ENCODE measurements around the gene LIMS2.

DNA sequence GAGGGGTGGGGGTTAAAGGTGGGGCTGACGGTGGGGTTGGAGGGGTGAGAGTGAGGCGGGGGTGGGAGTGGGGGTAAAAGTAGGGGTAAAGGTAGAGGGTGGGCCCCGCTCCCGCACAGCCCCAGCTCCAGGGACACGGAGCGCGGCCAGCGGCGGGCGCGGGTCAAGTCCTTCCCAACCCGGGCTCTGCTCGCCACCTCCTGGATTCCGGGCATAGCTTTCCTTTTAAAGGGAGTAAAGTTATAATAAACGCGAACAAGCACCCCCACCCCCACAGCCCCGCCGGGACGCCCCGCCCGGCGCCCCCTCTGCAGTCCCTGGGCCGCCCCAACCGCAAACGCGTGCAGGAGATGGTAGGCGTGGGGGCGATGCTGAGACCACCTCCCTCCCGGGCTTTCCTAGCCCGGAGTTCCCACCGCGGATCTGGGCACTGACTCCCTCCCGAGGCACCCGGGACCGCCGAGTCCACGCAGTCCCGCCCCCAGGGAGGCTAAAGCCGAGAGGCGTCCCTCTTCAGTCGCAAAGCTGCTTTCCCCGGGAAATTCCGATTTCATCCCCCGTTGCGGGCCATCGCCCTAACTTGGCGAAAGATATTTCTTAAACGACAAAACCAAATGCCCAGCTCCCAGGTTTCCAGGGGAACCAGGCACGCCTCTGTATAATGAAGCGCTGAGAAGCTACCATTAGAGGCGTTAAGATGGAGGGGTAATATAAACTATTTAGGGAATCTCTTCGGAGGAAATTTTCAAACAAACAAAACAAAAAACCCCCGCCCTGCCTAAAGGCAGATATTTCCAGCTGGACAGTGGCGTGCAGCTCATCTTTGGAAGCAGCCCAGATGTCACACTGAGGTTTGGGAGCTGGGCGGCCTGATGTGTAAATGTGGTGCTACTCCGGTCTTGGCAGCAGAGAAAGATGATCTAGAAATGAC, at the start of gene LIMS2:
- TF ChIP-seq, protein P1, sequence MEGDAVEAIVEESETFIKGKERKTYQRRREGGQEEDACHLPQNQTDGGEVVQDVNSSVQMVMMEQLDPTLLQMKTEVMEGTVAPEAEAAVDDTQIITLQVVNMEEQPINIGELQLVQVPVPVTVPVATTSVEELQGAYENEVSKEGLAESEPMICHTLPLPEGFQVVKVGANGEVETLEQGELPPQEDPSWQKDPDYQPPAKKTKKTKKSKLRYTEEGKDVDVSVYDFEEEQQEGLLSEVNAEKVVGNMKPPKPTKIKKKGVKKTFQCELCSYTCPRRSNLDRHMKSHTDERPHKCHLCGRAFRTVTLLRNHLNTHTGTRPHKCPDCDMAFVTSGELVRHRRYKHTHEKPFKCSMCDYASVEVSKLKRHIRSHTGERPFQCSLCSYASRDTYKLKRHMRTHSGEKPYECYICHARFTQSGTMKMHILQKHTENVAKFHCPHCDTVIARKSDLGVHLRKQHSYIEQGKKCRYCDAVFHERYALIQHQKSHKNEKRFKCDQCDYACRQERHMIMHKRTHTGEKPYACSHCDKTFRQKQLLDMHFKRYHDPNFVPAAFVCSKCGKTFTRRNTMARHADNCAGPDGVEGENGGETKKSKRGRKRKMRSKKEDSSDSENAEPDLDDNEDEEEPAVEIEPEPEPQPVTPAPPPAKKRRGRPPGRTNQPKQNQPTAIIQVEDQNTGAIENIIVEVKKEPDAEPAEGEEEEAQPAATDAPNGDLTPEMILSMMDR (IDR thresholded peaks at IDR 0.05; ENCODE audit: control extremely low read depth in 1 of 3, insufficient read depth in 1 of 3, low read depth in 1 of 3, low read length in 3 of 3) = no peak
- no peak for TF ChIP-seq POLR2A (IDR thresholded peaks at IDR 0.05; ENCODE audit: control extremely low read depth in 1 of 2, low read depth in 2 of 2, low read length in 2 of 2)
- TF ChIP-seq, protein P2, sequence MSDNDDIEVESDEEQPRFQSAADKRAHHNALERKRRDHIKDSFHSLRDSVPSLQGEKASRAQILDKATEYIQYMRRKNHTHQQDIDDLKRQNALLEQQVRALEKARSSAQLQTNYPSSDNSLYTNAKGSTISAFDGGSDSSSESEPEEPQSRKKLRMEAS (IDR thresholded peaks at IDR 0.05) = no peak
- TF ChIP-seq TEAD4 (IDR thresholded peaks at IDR 0.05; ENCODE audit: low read depth, low read length) = no peak
